GM21515 (cell line): ENCODE data around the gene LCOR.
A peak's percentile ranks its signal among the peaks of the same experiment; 100 is the strongest.
"Not testable (repeated sequence)": the region's sequence is repeated elsewhere in the genome, so short reads cannot be mapped to it uniquely, and the experiment has no call there.

ENCODE experiments used
- ATAC-seq: cut with Tn5 transposase; IDR thresholded peaks from one replicate; pipeline ENCODE4 v1.9.1; 2021; ENCODE audit not compliant: unreplicated experiment

The LCOR gene

GRCh38 chr10:96924861-96925260 is 92.8 kb downstream of the LCOR start:
- ATAC-seq: no peak

GRCh38 chr10:96930469-96930868 is 98.4 kb downstream of the LCOR start:
- ATAC-seq: no peak

- no peak for ATAC-seq
Observed at GRCh38 chr10:96935148-96935547, 103.0 kb downstream of the LCOR start.

- no peak for ATAC-seq
Observed at GRCh38 chr10:96935810-96936209, 103.7 kb downstream of the LCOR start.

GRCh38 chr10:96943161-96943560 is 111.1 kb downstream of the LCOR start:
- not testable (repeated sequence) for ATAC-seq

GRCh38 chr10:96947036-96947435 is 114.9 kb downstream of the LCOR start:
- ATAC-seq: no peak

- no peak for ATAC-seq
Observed at GRCh38 chr10:96949039-96949683, 117.1 kb downstream of the LCOR start.

- no peak for ATAC-seq
Observed at GRCh38 chr10:96951954-96952353, 119.9 kb downstream of the LCOR start.

GRCh38 chr10:96955794-96956193 is 123.7 kb downstream of the LCOR start:
- no peak for ATAC-seq

- no peak for ATAC-seq
Observed at GRCh38 chr10:96958071-96958470, 126.0 kb downstream of the LCOR start.

GRCh38 chr10:96959733-96960132 is 127.6 kb downstream of the LCOR start:
- no peak for ATAC-seq

GRCh38 chr10:96960872-96961271 is 128.8 kb downstream of the LCOR start:
- no peak for ATAC-seq

- no peak for ATAC-seq
Observed at GRCh38 chr10:96964131-96964530, 132.0 kb downstream of the LCOR start.

- ATAC-seq: no peak
Observed at GRCh38 chr10:96967847-96968246, 135.7 kb downstream of the LCOR start.

- ATAC-seq: no peak
Observed at GRCh38 chr10:96968682-96969423, 136.8 kb downstream of the LCOR start.

- ATAC-seq: no peak
Observed at GRCh38 chr10:96971324-96971723, 139.2 kb downstream of the LCOR start.

- no peak for ATAC-seq
Observed at GRCh38 chr10:96972264-96972663, 140.2 kb downstream of the LCOR start.

GRCh38 chr10:96973809-96974747 is 142.0 kb downstream of the LCOR start:
- no peak for ATAC-seq

GRCh38 chr10:96975136-96975535 is 143.0 kb downstream of the LCOR start:
- no peak for ATAC-seq

GRCh38 chr10:96978621-96979154 is 146.6 kb downstream of the LCOR start:
- peak; percentile 69 for ATAC-seq
